GM12875 (cell line): Measurements from ENCODE around the gene MT1E.

Source experiments
- H3K4me3 ChIP-seq: one replicate; pipeline ENCODE4 v1.5.1; 2011; ENCODE audit warnings: low read depth, low read length, control low read depth
- CTCF ChIP-seq: IDR thresholded peaks from 2 replicates; pipeline ENCODE4 v1.5.1; 2011; ENCODE audit warnings: low read depth, mild to moderate bottlenecking, control low read depth, inconsistent platforms, low read length, moderate library complexity, borderline replicate concordance; ENCODE audit not compliant: insufficient read depth

Gene MT1E

DNA sequence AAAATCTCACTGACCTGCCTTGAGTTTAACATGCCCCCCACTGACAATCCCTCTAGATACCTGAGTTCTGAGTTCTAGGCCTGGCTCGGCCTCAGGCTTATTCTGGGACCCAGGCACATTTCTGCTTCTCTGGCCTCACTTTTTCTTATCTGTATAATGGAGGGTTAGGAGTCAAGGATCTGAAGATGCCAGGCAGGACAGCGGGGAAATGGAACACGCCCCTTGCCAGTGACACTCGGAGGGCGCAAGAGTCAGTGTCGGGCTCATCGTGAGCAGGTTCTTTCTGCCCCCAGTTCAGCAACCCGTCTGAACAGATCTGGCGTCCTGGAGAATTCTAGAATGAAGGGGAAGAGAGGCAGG lies 36.8 kb upstream of the MT1E start:
- no peak overlapping the region for H3K4me3 ChIP-seq
- no peak for TF ChIP-seq CTCF

DNA sequence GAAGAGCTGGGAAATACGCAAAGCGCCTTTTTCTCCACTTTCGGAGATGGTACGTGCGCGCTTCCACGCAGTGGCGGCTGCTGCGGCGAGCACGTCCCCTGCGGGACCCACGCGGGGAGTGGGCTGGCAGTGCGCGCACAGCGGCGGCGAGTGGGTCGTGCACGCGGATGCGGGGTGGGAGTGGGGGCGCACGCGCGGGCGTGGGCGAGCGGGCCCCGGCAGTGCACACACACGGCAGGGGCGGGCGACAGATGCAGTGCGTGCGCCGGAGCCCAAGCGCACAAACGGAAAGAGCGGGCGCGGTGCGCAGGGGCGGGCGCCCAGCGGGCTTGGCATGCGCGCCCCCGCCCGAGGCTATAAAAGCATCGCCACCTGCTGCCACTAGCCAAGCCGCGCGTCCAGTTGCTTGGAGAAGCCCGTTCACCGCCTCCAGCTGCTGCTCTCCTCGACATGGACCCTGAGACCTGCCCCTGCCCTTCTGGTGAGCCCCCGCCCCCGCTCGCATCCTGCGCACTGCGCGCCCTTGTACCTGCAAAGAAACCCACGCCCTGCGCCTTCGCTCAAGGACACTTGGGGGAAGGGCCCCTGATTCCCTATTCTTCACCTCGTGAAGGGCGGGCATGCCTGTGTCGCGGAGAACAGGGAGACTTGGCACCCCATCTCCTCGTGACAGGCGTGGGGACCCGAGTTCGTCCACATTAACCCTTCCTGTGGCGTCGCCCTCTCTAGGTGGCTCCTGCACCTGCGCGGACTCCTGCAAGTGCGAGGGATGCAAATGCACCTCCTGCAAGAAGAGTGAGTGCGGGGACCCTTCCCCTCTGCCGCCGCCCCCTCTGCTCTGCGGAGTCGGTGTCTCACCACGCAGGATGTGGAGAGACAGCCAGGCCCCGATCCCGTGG lies 36.2 kb upstream of the MT1E start, which contains the start of gene MT3:
TSS of gene MT3 (plus strand) at position 388 of the 899 bp plus-strand sequence. CDS start at position 451, 63 bp downstream.
- no peak within 1 kb of the TSS for H3K4me3 ChIP-seq
- TF ChIP-seq CTCF, result no peak

GRCh38 chr16:56591377-56592060 lies 34.1 kb upstream of the MT1E start:
- no peak overlapping the region for H3K4me3 ChIP-seq
- TF ChIP-seq CTCF, result no peak

DNA sequence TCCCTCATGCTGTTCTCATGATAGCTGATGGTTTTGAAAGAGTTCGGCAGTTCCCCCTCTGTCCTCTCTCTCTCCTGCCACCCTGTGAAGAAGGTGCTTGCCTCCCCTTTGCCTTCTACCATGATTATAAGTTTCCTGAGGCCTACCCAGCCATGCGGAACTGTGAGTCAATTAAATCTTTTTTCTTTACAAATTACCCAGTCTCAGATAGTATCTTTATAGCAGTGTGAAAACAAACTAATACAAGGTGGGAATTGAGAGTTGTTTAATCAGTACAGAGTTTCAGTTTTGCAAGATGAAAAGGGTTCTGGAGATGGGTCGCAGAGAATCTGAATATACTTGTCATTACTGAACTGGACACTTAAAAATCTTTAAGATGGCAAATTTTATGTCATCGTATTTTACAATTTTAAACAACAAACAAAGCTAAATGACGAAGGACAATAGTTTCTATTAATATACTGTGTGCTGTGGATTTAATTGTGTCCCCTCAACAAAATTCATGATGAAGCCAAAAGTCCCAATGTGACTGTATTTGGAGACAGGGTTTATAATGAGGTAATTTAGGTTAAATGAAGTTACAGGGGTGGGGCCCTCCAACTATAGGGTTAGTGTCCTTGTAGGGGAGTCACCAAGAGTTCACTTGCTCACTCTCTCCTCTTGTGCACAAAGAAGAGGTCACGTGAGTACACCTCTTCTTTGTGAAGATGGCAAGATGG lies 31.8 kb upstream of the MT1E start:
- no peak overlapping the region for H3K4me3 ChIP-seq
- TF ChIP-seq CTCF, result no peak

DNA sequence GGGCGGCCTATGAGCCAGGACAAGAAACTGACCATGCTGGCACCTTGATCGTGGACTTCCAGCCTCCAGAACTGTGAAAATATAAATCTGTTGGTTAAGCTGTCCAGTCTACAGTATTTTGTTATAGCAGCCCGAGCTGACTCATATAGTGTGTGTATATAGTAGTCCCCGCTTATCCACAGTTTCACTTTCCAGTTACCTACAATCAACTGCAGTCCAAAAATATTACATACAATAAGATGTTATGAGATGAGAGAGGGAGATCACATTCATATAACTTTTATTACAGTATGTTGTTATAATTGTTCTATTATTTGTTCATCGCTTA lies 31.3 kb upstream of the MT1E start:
- no peak overlapping the region for H3K4me3 ChIP-seq
- TF ChIP-seq CTCF, result no peak

DNA sequence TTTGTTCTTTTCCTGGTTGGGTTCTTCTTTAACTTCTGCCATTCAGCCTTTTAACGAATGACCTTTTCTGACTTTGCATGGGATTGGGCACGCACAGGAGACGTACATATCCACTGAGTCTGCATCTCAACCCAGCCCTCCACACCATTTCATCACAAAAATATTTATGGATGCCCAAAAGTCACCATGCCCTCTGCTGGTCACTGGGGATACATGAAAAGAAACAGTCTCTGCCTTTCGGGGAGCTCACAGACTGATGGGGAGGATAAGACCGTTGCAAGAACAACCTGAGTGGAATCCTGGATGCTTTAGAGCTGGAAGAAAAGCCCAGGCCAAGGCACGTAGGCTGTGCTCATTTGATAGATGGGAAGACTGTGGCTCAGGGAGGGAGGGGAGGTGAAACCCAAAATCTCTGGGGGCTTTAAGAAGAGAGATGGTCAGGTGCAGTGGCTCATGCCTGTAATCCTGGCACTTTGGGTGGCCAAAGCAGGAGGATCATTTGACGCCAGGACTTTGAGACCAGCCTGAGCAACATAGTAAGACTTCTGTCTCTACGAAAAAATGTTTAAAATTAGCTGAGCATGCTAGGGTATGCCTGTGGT lies 25.1 kb upstream of the MT1E start:
- no peak overlapping the region for H3K4me3 ChIP-seq
- TF ChIP-seq CTCF, result peak; percentile 69; the same call in 1 of the 2 replicates
